ENCODE data around the gene DCXR. TPM values are rescaled to one million over a fixed set of nuclear protein-coding genes. Genes with fewer than 3 reads are reported as not detected.

The DCXR gene
- total RNA-seq, 1 donor from 2014 or later, result 36.5 TPM

DNA sequence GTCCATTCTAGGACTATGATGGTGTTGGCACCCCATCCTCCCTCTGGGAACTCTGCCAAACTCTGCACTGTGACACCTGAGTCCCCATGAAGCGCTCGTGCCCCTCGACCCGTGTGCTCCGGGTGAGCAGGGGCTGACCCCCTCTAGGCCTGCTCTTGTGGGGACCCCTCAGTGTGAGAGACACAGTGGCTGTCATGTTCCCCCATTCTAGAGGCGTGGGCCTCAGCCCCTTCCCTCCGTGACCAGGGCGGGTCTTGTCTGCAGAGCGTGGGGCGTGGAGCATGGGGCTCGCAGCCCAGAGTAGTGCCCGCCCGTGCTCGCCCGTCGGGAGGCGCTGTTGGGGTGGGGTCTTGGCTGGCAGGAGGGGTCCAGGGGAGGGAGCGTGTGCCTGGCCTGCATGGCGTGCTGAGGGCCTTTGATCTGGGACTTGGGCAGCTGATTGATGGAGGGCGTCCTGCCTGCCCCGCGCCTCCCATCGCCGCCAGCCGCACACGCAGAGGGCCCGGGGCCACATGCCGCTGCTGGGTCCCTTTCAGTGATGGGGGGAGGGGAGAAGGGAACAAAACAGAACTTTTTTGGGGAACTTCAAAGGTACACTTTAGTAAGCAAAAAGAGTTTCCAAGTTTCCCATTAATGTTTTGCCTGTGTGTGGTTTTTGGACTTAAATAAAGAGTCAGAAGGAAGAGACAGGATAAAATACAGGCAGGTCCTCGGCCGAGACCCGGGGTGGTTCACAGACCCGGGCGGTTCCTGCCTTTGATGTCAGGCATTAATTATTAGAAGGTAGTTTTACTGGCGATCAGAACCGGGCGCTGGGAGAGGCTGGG, 37.3 kb downstream of the DCXR start:
- Mint-ChIP-seq H3K4me1 (peaks cover 19% of the 10 kb centered on the region), H3K27ac (no peak overlapping the region), H3K4me3 (no peak overlapping the region), H3K9me3 (no peaks in the 10 kb centered on the region), H3K27me3 (ENCODE audit: insufficient read depth, low read depth) (peaks cover 3% of the 10 kb centered on the region), H3K36me3 (no peaks in the 10 kb centered on the region)
- Histone ChIP-seq H3K27me3 (no peaks in the 10 kb centered on the region), H3K9ac (no peak overlapping the region), H3K27ac (no peak overlapping the region), H3K36me3 (no peaks in the 10 kb centered on the region), H4K20me1 (ENCODE audit: low read depth) (peaks cover 4% of the 10 kb centered on the region), H3K9me3 (ENCODE audit: low read depth) (no peaks in the 10 kb centered on the region), H2AFZ (replicated peaks) (no peak overlapping the region), H3K4me2 (no peak overlapping the region), H3K4me3 (no peak overlapping the region), H3K79me2 (ENCODE audit: low read depth) (no peaks in the 10 kb centered on the region), H3K4me1 (no peaks in the 10 kb centered on the region), H3F3A (ENCODE audit: low read depth) (no peaks in the 10 kb centered on the region)
- DNase-seq (ENCODE audit: low spot score), result no peak
- TF ChIP-seq, protein P1, sequence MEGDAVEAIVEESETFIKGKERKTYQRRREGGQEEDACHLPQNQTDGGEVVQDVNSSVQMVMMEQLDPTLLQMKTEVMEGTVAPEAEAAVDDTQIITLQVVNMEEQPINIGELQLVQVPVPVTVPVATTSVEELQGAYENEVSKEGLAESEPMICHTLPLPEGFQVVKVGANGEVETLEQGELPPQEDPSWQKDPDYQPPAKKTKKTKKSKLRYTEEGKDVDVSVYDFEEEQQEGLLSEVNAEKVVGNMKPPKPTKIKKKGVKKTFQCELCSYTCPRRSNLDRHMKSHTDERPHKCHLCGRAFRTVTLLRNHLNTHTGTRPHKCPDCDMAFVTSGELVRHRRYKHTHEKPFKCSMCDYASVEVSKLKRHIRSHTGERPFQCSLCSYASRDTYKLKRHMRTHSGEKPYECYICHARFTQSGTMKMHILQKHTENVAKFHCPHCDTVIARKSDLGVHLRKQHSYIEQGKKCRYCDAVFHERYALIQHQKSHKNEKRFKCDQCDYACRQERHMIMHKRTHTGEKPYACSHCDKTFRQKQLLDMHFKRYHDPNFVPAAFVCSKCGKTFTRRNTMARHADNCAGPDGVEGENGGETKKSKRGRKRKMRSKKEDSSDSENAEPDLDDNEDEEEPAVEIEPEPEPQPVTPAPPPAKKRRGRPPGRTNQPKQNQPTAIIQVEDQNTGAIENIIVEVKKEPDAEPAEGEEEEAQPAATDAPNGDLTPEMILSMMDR (IDR thresholded peaks at IDR 0.05), result no peak
- no peak for TF ChIP-seq EZH2phosphoT487 (IDR thresholded peaks at IDR 0.05)
- no peak for TF ChIP-seq EZH2 (IDR thresholded peaks at IDR 0.05)

DNA sequence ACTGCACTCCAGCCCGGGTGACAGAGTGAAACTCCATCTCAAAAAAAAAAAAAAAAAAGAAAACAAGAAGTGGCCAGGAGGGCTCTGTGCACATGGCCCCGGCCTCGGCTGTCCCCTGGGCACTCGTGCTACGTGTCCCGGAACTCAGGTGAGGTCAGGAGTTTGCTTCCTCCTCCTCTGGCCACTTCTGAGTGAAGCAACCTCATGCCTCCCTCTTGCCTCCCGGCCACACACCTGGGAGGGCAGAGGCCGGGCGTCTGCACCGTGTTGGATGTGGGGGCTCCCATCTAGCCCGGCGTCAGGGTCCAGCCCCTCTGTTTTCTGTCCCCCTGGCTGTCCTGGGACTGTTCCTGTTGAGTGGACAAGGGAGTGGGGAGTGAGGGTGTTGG, 37.9 kb downstream of the DCXR start:
- Histone ChIP-seq H3K4me1 (peaks cover under 1% of the 10 kb centered on the region), H3K27me3 (no peaks in the 10 kb centered on the region), H2AFZ (replicated peaks) (no peak overlapping the region), H3K9ac (no peak overlapping the region), H3K36me3 (no peaks in the 10 kb centered on the region), H3K9me3 (ENCODE audit: low read depth) (no peaks in the 10 kb centered on the region), H3F3A (ENCODE audit: low read depth) (no peaks in the 10 kb centered on the region), H4K20me1 (ENCODE audit: low read depth) (peaks cover 4% of the 10 kb centered on the region), H3K27ac (no peak overlapping the region), H3K79me2 (ENCODE audit: low read depth) (no peaks in the 10 kb centered on the region), H3K4me2 (no peak overlapping the region), H3K4me3 (no peak overlapping the region)
- no peaks in the 10 kb centered on the region for H3K36me3 Mint-ChIP-seq
- H3K4me1 Mint-ChIP-seq, result peaks cover 23% of the 10 kb centered on the region
- DNase-seq (ENCODE audit: low spot score), result no peak
- H3K4me3 Mint-ChIP-seq, result no peak overlapping the region
- no peak for TF ChIP-seq EZH2phosphoT487 (IDR thresholded peaks at IDR 0.05)
- TF ChIP-seq EZH2 (IDR thresholded peaks at IDR 0.05), result no peak
- TF ChIP-seq, protein P1 (IDR thresholded peaks at IDR 0.05), result no peak
- no peak overlapping the region for H3K27ac Mint-ChIP-seq
- H3K9me3 Mint-ChIP-seq, result no peaks in the 10 kb centered on the region
- peaks cover 3% of the 10 kb centered on the region for H3K27me3 Mint-ChIP-seq (ENCODE audit: insufficient read depth, low read depth)

DNA sequence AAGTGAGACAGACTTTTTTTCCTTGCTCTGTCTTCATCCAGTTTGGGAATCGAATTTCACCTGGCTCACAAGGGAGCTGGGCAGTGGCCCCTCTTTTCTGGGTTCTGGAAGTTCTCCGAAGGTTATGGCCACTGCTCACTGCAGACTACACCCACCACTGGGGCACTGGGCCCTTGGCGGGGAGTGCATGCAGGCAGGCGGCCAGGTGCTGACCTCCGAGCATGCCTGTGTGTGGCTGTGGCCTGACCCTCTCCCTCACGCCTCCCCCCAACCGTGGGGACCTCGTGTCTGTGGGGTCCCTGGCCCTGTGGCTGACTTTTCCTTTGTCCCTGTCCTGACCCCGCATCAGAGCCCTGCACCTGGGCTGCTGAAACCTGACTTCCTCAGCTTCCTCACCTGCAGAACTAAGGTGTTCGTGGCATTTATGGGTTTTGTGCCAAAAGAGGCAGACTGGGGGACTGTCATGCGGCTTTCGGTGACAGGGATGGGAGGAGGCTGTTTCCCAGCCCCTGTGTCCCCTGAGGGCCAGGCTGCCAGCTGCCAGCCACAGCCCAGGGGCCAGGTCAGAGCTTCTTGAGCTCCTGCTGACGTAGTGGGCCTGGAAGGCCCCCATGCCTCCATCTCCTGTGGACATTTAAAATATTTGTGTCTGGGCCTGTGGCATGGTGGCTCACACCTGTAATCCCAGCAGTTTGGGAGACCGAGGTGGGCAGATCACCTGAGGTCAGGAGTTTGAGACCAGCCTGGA, 38.6 kb downstream of the DCXR start:
- H3K9me3 Mint-ChIP-seq, result no peaks in the 10 kb centered on the region
- peaks cover 8% of the 10 kb centered on the region for H3K4me1 ChIP-seq
- TF ChIP-seq EZH2 (IDR thresholded peaks at IDR 0.05) (no peak), EZH2phosphoT487 (IDR thresholded peaks at IDR 0.05) (no peak)
- TF ChIP-seq, protein P1 (IDR thresholded peaks at IDR 0.05), result no peak
- no peaks in the 10 kb centered on the region for H3K79me2 ChIP-seq (ENCODE audit: low read depth)
- H3K4me1 Mint-ChIP-seq, result peaks cover 27% of the 10 kb centered on the region
- no peak overlapping the region for H3K9ac ChIP-seq
- H3K27me3 ChIP-seq, result no peaks in the 10 kb centered on the region
- no peaks in the 10 kb centered on the region for H3K36me3 ChIP-seq
- H3F3A ChIP-seq (ENCODE audit: low read depth), result peaks cover 3% of the 10 kb centered on the region
- H3K27me3 Mint-ChIP-seq (ENCODE audit: insufficient read depth, low read depth), result peaks cover 3% of the 10 kb centered on the region
- H3K4me3 Mint-ChIP-seq, result no peak overlapping the region
- H2AFZ ChIP-seq (replicated peaks), result no peak overlapping the region
- H3K4me2 ChIP-seq, result no peak overlapping the region
- H3K4me3 ChIP-seq, result no peak overlapping the region
- DNase-seq (ENCODE audit: low spot score), result no peak
- no peak overlapping the region for H3K27ac Mint-ChIP-seq
- peaks cover 4% of the 10 kb centered on the region for H4K20me1 ChIP-seq (ENCODE audit: low read depth)
- H3K36me3 Mint-ChIP-seq, result no peaks in the 10 kb centered on the region
- no peaks in the 10 kb centered on the region for H3K9me3 ChIP-seq (ENCODE audit: low read depth)
- no peak overlapping the region for H3K27ac ChIP-seq

Data from neural progenitor cell (in vitro differentiated cells).